HepG2 (cell line): ENCODE data around the gene DNAAF1. TPM values are rescaled to one million over a fixed set of nuclear protein-coding genes. Genes with fewer than 3 reads are reported as not detected.

Source experiments
- CEBPG ChIP-seq: IDR thresholded peaks from 2 replicates; pipeline ENCODE4 v1.6.1; 2016
- ELF1 ChIP-seq: sonication (generic); formaldehyde crosslinking; IDR thresholded peaks from 2 replicates; pipeline ENCODE4 v1.4.0; 2020; ENCODE audit warnings: missing genetic modification reagents
- GFI1 ChIP-seq: sonication (generic); formaldehyde crosslinking; IDR thresholded peaks from 2 replicates; pipeline ENCODE4 v1.5.0; 2020; ENCODE audit warnings: missing genetic modification reagents, mild to moderate bottlenecking, borderline replicate concordance
- KLF13 ChIP-seq: sonication (generic); formaldehyde crosslinking; IDR thresholded peaks from 2 replicates; pipeline ENCODE4 v1.4.0; 2020; ENCODE audit warnings: mild to moderate bottlenecking, missing genetic modification reagents
- NPAS2 ChIP-seq: sonication (generic); formaldehyde crosslinking; IDR thresholded peaks from 2 replicates; pipeline ENCODE4 v1.8.0; 2022; ENCODE audit warnings: mild to moderate bottlenecking, missing genetic modification reagents, borderline replicate concordance
- PHF5A ChIP-seq: IDR thresholded peaks from one replicate; pipeline ENCODE4 v1.6.1; 2018; ENCODE audit warnings: low read depth, missing genetic modification reagents; ENCODE audit not compliant: unreplicated experiment
- PLRG1 ChIP-seq: fragments of 450-650 bp; conservative IDR thresholded peaks from 2 replicates; pipeline ENCODE4 v1.6.1; 2016
- REL ChIP-seq: sonication (generic); formaldehyde crosslinking; conservative IDR thresholded peaks from 2 replicates; pipeline ENCODE4 v1.8.0; 2022; ENCODE audit warnings: mild to moderate bottlenecking, missing genetic modification reagents, moderate library complexity
- YEATS4 ChIP-seq: sonication (generic); formaldehyde crosslinking; IDR thresholded peaks from 2 replicates; pipeline ENCODE4 v1.4.0; 2020; ENCODE audit warnings: missing genetic modification reagents, borderline replicate concordance
- ZBTB20 ChIP-seq: sonication (generic); formaldehyde crosslinking; IDR thresholded peaks from 2 replicates; pipeline ENCODE4 v1.8.1; 2023; ENCODE audit warnings: missing genetic modification reagents, low read depth, mild to moderate bottlenecking, borderline replicate concordance
- ZC3H4 ChIP-seq: sonication (generic); formaldehyde crosslinking; IDR thresholded peaks from 2 replicates; pipeline ENCODE4 v1.4.0; 2020; ENCODE audit warnings: missing genetic modification reagents, borderline replicate concordance
- ZMYM4 ChIP-seq: sonication (generic); formaldehyde crosslinking; IDR thresholded peaks from 2 replicates; pipeline ENCODE4 v1.8.1; 2023; ENCODE audit warnings: mild to moderate bottlenecking, missing genetic modification reagents
- ZNF225 ChIP-seq: sonication (generic); formaldehyde crosslinking; IDR thresholded peaks from 2 replicates; pipeline ENCODE4 v1.4.0; 2020; ENCODE audit warnings: mild to moderate bottlenecking, missing genetic modification reagents
- ZNF263 ChIP-seq: sonication (generic); formaldehyde crosslinking; IDR thresholded peaks from 2 replicates; pipeline ENCODE4 v1.4.0; 2020; ENCODE audit warnings: missing genetic modification reagents
- ZNF333 ChIP-seq: sonication (generic); formaldehyde crosslinking; IDR thresholded peaks from 2 replicates; pipeline ENCODE4 v1.4.0; 2020; ENCODE audit warnings: mild to moderate bottlenecking, missing genetic modification reagents, borderline replicate concordance
- ZNF609 ChIP-seq: sonication (generic); formaldehyde crosslinking; IDR thresholded peaks from 2 replicates; pipeline ENCODE4 v1.4.0; 2020; ENCODE audit warnings: mild to moderate bottlenecking, missing genetic modification reagents, borderline replicate concordance
- ZNF761 ChIP-seq: sonication (generic); formaldehyde crosslinking; conservative IDR thresholded peaks from 2 replicates; pipeline ENCODE4 v1.4.0; 2020; ENCODE audit warnings: mild to moderate bottlenecking, missing genetic modification reagents
- ZNF773 ChIP-seq: sonication (generic); formaldehyde crosslinking; IDR thresholded peaks from 2 replicates; pipeline ENCODE4 v1.4.0; 2020; ENCODE audit warnings: missing genetic modification reagents, borderline replicate concordance
- polyA plus RNA-seq, 8 experiments: library from polyadenylated mRNA; depleted of rRNA in 3 of 8; stranded (reverse) in 7 of 8; unstranded in 1 of 8; fragments of >200 nt; fragmentation: Illumina TruSeq in 4 of 8; extraction: Trizol in 4 of 8; gene quantifications; 2 replicates each; pipeline versions ENCODE4 v1.2.1 to v1.2.3, GENCODE V29; 2011 to 2016; ENCODE audit warnings: low read depth in 4 of 8, missing spikeins in 1 of 8, mixed read lengths in 1 of 8; ENCODE audit not compliant: insufficient read depth in 1 of 8
- total RNA-seq, 5 experiments: library from RNA; depleted of rRNA; stranded (reverse); fragments of >200 nt; fragmentation: Illumina TruSeq; extraction: Trizol; gene quantifications; 2 replicates each; pipeline ENCODE4 v1.2.3, GENCODE V29; 2016; ENCODE audit warnings: low read depth in 1 of 5
- TF ChIP-seq, protein P1 (sequence below): IDR thresholded peaks from 2 replicates; pipeline ENCODE4 v1.6.1; 2012; ENCODE audit warnings: inconsistent platforms
- TF ChIP-seq, protein P2 (sequence below): sonication (generic); formaldehyde crosslinking; IDR thresholded peaks from 2 replicates; pipeline ENCODE4 v1.4.0; 2020; ENCODE audit warnings: missing genetic modification reagents; ENCODE audit errors: not compliant biosample characterization

DNAAF1 gene
- total and polyA plus RNA-seq, 2 of the 13 experiments (the other 11 are each of a cell fraction or from before 2014, with no cell fraction given), result 0.04 TPM; not detected in 1

DNA sequence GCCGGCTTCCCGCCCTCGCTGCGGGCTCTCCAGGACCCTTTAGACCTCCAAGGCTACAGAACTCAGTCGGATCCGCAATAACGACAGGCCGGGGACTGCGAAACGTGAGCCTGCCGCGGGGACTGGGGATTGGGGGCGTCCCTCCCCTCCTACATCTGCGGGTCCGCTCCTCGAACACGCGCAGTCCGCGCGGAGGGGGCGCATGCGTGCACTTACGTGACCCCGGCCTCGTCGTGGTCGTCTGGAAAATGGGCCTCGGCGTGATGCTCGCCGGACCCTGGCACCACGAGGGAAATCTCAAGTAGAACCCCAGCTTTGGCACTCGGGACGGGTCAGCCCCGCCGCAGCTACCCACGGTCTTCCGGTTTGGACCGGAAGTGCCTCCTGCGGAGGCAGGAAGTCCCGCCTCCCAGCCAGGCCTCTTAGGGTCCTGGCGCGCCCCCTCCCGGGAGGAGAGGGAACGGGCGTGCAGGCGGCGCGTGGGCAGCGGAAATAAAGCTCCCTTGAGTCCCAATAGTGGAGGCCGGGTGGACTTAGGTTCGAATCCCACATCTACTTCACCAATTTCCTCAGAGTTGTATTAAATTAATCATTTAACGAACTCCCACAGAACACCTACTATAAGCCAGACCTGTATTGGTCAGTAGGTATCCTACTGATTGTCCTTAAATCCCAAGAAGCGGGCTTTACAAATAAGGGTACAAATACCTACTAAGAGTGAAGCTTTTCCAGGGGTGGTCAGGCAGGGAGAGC, 41.8 kb downstream of the DNAAF1 start, which contains the start of gene TAF1C (continued):
- TF ChIP-seq ELF1 (CRISPR knock-in tag) (peak; percentile 99), PHF5A (peak; percentile 88), ZBTB20 (peak; percentile 84; the same call in 1 of the 2 replicates), KLF13 (CRISPR knock-in tag) (no peak), ZC3H4 (no peak), ZNF225 (CRISPR knock-in tag) (peak; percentile 74), ZNF263 (CRISPR knock-in tag) (peak; percentile 38; the same call in 1 of the 2 replicates), NPAS2 (CRISPR knock-in tag) (no peak), REL (CRISPR knock-in tag) (no peak), PLRG1 (no peak), ZNF761 (CRISPR knock-in tag) (no peak), ZNF773 (CRISPR knock-in tag) (peak; percentile 85), ZNF333 (CRISPR knock-in tag) (peak; percentile 85; the same call in 1 of the 2 replicates), CEBPG (CRISPR knock-in tag) (peak; percentile 27; the same call in 1 of the 2 replicates), GFI1 (peak; percentile 77; the same call in 1 of the 2 replicates), YEATS4 (CRISPR knock-in tag) (peak; percentile 91), ZMYM4 (CRISPR knock-in tag) (peak; percentile 91; the same call in 1 of the 2 replicates), ZNF609 (peak; percentile 25; the same call in 1 of the 2 replicates)
- TF ChIP-seq, protein P1, sequence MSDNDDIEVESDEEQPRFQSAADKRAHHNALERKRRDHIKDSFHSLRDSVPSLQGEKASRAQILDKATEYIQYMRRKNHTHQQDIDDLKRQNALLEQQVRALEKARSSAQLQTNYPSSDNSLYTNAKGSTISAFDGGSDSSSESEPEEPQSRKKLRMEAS, result peak; percentile 88
- TF ChIP-seq, protein P2, sequence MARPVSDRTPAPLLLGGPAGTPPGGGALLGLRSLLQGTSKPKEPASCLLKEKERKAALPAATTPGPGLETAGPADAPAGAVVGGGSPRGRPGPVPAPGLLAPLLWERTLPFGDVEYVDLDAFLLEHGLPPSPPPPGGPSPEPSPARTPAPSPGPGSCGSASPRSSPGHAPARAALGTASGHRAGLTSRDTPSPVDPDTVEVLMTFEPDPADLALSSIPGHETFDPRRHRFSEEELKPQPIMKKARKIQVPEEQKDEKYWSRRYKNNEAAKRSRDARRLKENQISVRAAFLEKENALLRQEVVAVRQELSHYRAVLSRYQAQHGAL (CRISPR knock-in tag), result peak; percentile 59
